Prostate gland (tissue), 2 donors: ENCODE data around the gene RGS7. TPM values are rescaled to one million over a fixed set of nuclear protein-coding genes. Genes with fewer than 3 reads are reported as not detected.
A peak's percentile ranks its signal among the peaks of the same experiment; 100 is the strongest.
"Not testable (repeated sequence)": the region's sequence is repeated elsewhere in the genome, so short reads cannot be mapped to it uniquely, and the experiment has no call there.

Source experiments
- DNase-seq: peaks from one replicate; pipeline ENCODE4 v3.0.0-alpha.2; 2019; ENCODE audit warnings: low spot score
- H3K27ac ChIP-seq, 2 donors: fragments of 200-600 bp; sonication (generic); 2 replicates each; pipeline ENCODE4 v1.5.1; 2017 to 2019
- H3K27me3 ChIP-seq: fragments of 200-600 bp; sonication (generic); replicated peaks from 2 replicates; pipeline ENCODE4 v1.5.1; 2019; ENCODE audit not compliant: insufficient read depth
- H3K36me3 ChIP-seq, 2 donors: fragments of 200-600 bp; sonication (generic); 1 replicate in 1 of 2; 2 replicates in 1 of 2; pipeline versions ENCODE4 v1.5.1 to v1.8.1; 2017 to 2019
- H3K4me1 ChIP-seq: fragments of 200-600 bp; sonication (generic); replicated peaks from 2 replicates; pipeline ENCODE4 v1.5.1; 2019
- H3K4me3 ChIP-seq, 2 donors: fragments of 200-600 bp; sonication (generic); 2 replicates each; pipeline ENCODE4 v1.5.1; 2017 to 2019
- H3K9me3 ChIP-seq: fragments of 200-600 bp; sonication (generic); 2 replicates; pipeline ENCODE4 v1.5.1; 2017
- CTCF ChIP-seq, 4 experiments: fragments of 200-600 bp in 2 of 4; fragments of 450-650 bp in 2 of 4; sonication (generic) in 2 of 4; IDR thresholded peaks; 1 replicate in 3 of 4; 2 replicates in 1 of 4; pipeline ENCODE4 v1.5.1; 2016 to 2019; ENCODE audit warnings: antibody characterized with exemption in 4 of 4, mild to moderate bottlenecking in 2 of 4, moderate library complexity in 2 of 4
- POLR2A ChIP-seq: fragments of 450-650 bp; IDR thresholded peaks from one replicate; pipeline ENCODE4 v1.6.1; 2016; ENCODE audit warnings: antibody characterized with exemption, mild to moderate bottlenecking
- POLR2AphosphoS5 ChIP-seq: sonication (generic); formaldehyde crosslinking; IDR thresholded peaks from one replicate; pipeline ENCODE4 v1.6.1; 2017; ENCODE audit warnings: antibody characterized with exemption
- WGBS: methylation state at CpG from one replicate; pipeline ENCODE4 v1.1.5; 2018; 5-methylcytosine and 5-hydroxymethylcytosine counted together
- intact Hi-C: fragments of 100-400 bp; cut with DNase I; formaldehyde crosslinking; loops from one replicate; pipeline ENCODE4 v1.14.2; 2022
- total RNA-seq, 2 donors: library from RNA; depleted of rRNA; stranded (reverse); fragments of >200 nt; gene quantifications; one replicate each; pipeline ENCODE4 v1.1.0, GENCODE V29; 2016

RGS7 gene
- total RNA-seq, 2 donors from 2014 or later, result 0.32 to 1.3 TPM

DNA sequence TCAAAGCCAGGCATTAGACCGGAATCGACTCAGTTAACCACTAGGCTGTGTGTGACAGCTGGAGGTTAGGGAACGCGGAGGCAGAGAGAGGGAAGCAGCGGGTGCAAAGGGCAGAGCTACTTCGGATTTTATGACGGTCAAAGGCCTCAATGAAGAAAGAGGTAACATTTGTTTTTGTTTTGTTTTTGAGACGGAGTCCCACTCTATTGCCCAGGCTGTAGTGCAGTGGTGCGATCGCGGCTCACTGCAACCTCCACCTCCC is 468.3 kb downstream of the RGS7 start:
- H3K4me1 ChIP-seq, result no peaks in the 10 kb centered on the region
- TF ChIP-seq POLR2AphosphoS5, result no peak
- TF ChIP-seq CTCF (IDR thresholded peaks at IDR 0.05), result no peak
- no peak for TF ChIP-seq POLR2A
- H3K27me3 ChIP-seq, result no peaks in the 10 kb centered on the region
- no peaks in the 10 kb centered on the region for H3K9me3 ChIP-seq
- H3K4me3 ChIP-seq, result no peak overlapping the region
- H3K27ac ChIP-seq, result no peak overlapping the region
- H3K36me3 ChIP-seq, result no peaks in the 10 kb centered on the region
- intact Hi-C loops, result no loop called here
- WGBS, result 96% methylated on average over 11 of the region's 11 CpGs
- no peak for DNase-seq

DNA sequence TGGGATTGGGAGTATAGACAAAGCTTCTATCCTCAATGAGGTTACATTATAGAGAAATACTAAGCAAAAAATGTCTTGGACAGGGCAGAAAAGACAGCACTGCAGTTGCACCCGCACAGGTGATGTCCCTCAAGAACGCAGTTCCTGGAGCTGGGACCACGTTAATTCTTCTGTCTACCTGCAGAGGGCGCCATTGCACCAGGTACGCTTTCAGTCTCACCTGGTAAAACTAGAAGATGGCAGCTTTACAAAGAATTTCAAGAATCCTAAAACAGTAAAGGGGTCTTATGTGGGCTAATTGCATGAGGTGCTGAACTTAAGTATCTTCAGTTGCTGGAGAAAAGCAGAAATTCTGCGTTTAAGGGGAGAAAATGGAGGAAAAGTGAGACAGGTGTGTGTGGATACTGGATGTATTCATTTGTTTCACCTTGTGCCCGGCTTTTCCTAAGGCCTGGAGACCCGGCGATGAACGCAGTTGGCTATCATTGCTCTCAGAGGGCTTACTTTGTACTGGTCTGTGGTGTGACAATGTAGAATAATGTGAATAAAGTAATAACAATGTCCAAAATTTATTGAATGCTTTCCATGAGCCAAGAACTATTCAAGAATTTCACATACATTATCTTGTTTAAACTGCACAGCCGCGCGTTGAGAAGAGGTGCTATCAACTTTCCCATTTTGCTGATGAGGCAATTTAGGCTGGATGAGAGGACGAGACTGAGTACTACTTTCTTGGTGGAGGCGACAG is 468.8 kb downstream of the RGS7 start:
- Histone ChIP-seq H3K36me3 (no peaks in the 10 kb centered on the region), H3K27ac (no peak overlapping the region), H3K4me3 (no peak overlapping the region), H3K9me3 (no peaks in the 10 kb centered on the region), H3K4me1 (no peaks in the 10 kb centered on the region), H3K27me3 (no peaks in the 10 kb centered on the region)
- TF ChIP-seq CTCF (IDR thresholded peaks at IDR 0.05) (peak in 2 of 4 experiments; percentile 47 to 49), POLR2A (no peak)
- intact Hi-C loops, result no loop called here
- WGBS, result 60% methylated on average over 15 of the region's 15 CpGs
- DNase-seq, result no peak

- intact Hi-C loops, result no loop called here
- no peak overlapping the region for H3K27ac ChIP-seq
- H3K4me3 ChIP-seq, result no peak overlapping the region
- WGBS, result 85% methylated on average over 3 of the region's 3 CpGs
- H3K9me3 ChIP-seq, result no peaks in the 10 kb centered on the region
- no peak for DNase-seq
- no peaks in the 10 kb centered on the region for H3K36me3 ChIP-seq
- H3K4me1 ChIP-seq, result no peaks in the 10 kb centered on the region
- no peak for TF ChIP-seq CTCF (IDR thresholded peaks at IDR 0.05)
- TF ChIP-seq POLR2AphosphoS5, result no peak
- no peak for TF ChIP-seq POLR2A
- no peaks in the 10 kb centered on the region for H3K27me3 ChIP-seq
Measured at GRCh38 chr1:240883490-240883889, 473.5 kb downstream of the RGS7 start.

GRCh38 chr1:240882656-240883308 is 474.2 kb downstream of the RGS7 start:
- intact Hi-C loops, H3K27me3 ChIP-seq, H3K9me3 ChIP-seq, H3K4me1 ChIP-seq, DNase-seq, H3K27ac ChIP-seq, H3K4me3 ChIP-seq, H3K36me3 ChIP-seq: not testable (repeated sequence)
- WGBS, result 94% methylated on average over 6 of the region's 6 CpGs

GRCh38 chr1:240878631-240879030 is 478.4 kb downstream of the RGS7 start:
- intact Hi-C loops, result no loop called here

More at GRCh38 chr1:240878631-240879030, 478.4 kb downstream of the RGS7 start:
- no peaks in the 10 kb centered on the region for H3K36me3 ChIP-seq
- WGBS, result 90% methylated on average over 1 of the region's 1 CpG
- no peaks in the 10 kb centered on the region for H3K27me3 ChIP-seq
- DNase-seq, result no peak
- TF ChIP-seq CTCF (IDR thresholded peaks at IDR 0.05), result no peak
- TF ChIP-seq POLR2A, result no peak
- TF ChIP-seq POLR2AphosphoS5, result no peak
- no peaks in the 10 kb centered on the region for H3K4me1 ChIP-seq
- no peak overlapping the region for H3K27ac ChIP-seq
- no peaks in the 10 kb centered on the region for H3K9me3 ChIP-seq
- H3K4me3 ChIP-seq, result no peak overlapping the region
